Motor neuron (in vitro differentiated cells): Measurements from ENCODE around the gene CENPL. TPM values are rescaled to one million over a fixed set of nuclear protein-coding genes. Genes with fewer than 3 reads are reported as not detected.

Experiments
- ATAC-seq, 8 experiments: fragments of 200-7000 bp; cut with Tn5 transposase; replicated peaks in 6 of 8; 2 replicates each; pipeline ENCODE4 v1.8.0; 2021; ENCODE audit warnings: mild to moderate bottlenecking in 8 of 8, moderate library complexity in 8 of 8
- H3K27ac ChIP-seq, 2 donors: fragments of 250-450 bp; sonication (Bioruptor Pico); 2 replicates each; pipeline ENCODE4 v1.9.0; 2021; ENCODE audit warnings: antibody characterized with exemption in 2 of 2, mild to moderate bottlenecking in 2 of 2, moderate library complexity in 1 of 2
- H3K4me1 ChIP-seq, 2 donors: fragments of 250-450 bp; sonication (Bioruptor Pico); replicated peaks in 1 of 2; 2 replicates each; pipeline ENCODE4 v1.6.1; 2021; ENCODE audit warnings: antibody characterized with exemption in 2 of 2, mild to moderate bottlenecking in 2 of 2, moderate library complexity in 1 of 2
- H3K4me3 ChIP-seq, 5 donors: fragments of 250-450 bp; sonication (Bioruptor Pico); 2 replicates each; pipeline ENCODE4 v1.9.0; 2021; ENCODE audit warnings: antibody characterized with exemption in 5 of 5, mild to moderate bottlenecking in 5 of 5, moderate library complexity in 4 of 5
- WGBS, 10 experiments: fragments of 450-650 bp; shearing (Covaris generic); methylation state at CpG; one replicate each; pipeline ENCODE4 v1.0.0; 2022; 5-methylcytosine and 5-hydroxymethylcytosine counted together
- in situ Hi-C, 9 experiments: fragments of 400-800 bp; cut with MboI; loops; one replicate each; pipeline ENCODE4 v1.15.0; 2021; ENCODE audit warnings: low sequenced_read_pairs in 9 of 9, low pct_unique_long_range_greater_than_20kb in 2 of 9; ENCODE audit not compliant: unreplicated experiment in 9 of 9
- total RNA-seq, 8 experiments: library from RNA; unstranded; fragments of 300-600 nt; gene quantifications; 2 replicates each; pipeline versions ENCODE4 v1.2.3 to v1.2.4, GENCODE V29; 2022

The CENPL gene, protein sequence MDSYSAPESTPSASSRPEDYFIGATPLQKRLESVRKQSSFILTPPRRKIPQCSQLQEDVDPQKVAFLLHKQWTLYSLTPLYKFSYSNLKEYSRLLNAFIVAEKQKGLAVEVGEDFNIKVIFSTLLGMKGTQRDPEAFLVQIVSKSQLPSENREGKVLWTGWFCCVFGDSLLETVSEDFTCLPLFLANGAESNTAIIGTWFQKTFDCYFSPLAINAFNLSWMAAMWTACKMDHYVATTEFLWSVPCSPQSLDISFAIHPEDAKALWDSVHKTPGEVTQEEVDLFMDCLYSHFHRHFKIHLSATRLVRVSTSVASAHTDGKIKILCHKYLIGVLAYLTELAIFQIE
- 10 to 100 TPM in 3 of 8 experiments, 1 to 10 TPM in 5; 3.2 to 17.4 (median 6.7) TPM for total RNA-seq

DNA sequence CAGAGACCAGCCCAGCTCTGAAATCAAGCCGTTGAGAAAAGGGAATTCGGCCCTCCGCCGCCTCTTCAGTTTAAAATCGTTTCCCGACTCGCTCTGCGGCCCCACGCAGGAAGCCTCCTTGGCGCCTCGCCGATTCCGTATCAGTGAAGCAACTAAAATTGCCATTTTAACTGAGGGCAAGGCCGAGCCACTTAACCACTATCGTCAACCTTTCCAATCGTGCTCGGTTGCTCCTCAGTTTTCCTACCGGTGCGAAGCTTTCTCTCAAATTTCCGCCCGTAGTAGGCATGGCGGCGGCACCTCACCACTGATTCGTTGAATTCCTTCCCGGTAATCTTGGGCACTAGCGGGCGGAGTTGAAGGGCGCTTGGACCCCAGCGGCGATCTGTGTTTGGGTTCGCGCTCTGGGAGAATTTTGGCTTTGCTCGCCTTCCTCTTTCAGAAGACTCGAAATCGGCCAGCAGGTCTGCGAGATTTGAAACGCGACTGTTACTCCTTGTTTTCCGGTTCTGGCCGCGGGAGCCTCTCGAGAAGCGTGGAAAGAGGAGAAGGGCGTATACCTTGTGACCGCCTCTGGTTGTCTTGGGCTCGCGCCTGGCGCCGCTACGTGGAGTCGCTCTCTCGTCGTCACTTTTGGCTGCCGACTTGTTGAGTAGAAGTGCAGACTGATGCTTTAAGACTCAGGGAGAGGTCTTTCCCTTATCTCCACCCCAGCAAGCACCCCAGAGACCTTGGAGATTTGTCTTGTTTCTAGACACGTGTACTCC, at the start of gene CENPL, which contains the start of gene DARS2:
Gene CENPL (minus strand): TSS at position 569 of the 767 bp plus-strand sequence. CDS start 13,584 bp downstream, outside the sequence.
Gene DARS2 (plus strand): TSS at position 359 of the 767 bp plus-strand sequence. CDS start 557 bp downstream, outside the sequence.
- Histone ChIP-seq H3K27ac (peak within 1 kb of the TSS; percentile 80 to 88), H3K4me3 (peak within 1 kb of the TSS; percentile 66 to 86 (median 71)), H3K4me1 (peaks cover 15 to 18% of the 10 kb centered on the region in 2 donors)
- 0 to 6% (median 0%) methylated on average over 1 to 51 of the region's 55 CpGs; no CpG with 5 or more reads in 2 of the 10 experiments for WGBS, 10 experiments
- in situ Hi-C loops, result loop anchor here in 5 of 9 experiments (25.0 kb wide), 3 partner anchors 387 to 1087 kb away; no protein-coding TSS in a partner anchor
- peak; percentile 89 to 94 (median 92) for ATAC-seq

DNA sequence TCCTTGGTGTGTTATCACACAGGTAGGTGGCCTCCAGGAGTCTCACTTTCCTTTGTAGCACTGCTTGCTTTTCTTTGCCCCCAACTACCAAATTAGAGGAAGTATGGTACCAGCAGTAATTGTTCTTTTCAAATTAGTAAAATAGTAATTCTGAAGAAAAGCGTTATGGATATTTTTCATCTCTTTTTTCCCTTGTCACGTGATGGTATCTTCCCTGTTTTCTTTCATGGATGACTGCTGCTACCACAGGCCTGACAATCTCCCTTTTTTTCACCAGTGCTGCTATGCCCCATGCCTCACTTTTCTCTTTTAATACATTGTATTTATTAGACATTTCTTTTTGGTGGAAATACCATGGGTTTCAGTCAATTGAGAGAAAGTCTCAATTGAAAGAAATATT, 46.8 kb upstream of the CENPL start:
- no peak for ATAC-seq
- in situ Hi-C loops, result no loop called here
- Histone ChIP-seq H3K4me3 (no peak overlapping the region), H3K4me1 (peaks cover 0 to 16% of the 10 kb centered on the region in 2 donors), H3K27ac (no peak overlapping the region)
- 72 to 100% (median 93%) methylated on average over 1 to 2 of the region's 2 CpGs for WGBS, 10 experiments

DNA sequence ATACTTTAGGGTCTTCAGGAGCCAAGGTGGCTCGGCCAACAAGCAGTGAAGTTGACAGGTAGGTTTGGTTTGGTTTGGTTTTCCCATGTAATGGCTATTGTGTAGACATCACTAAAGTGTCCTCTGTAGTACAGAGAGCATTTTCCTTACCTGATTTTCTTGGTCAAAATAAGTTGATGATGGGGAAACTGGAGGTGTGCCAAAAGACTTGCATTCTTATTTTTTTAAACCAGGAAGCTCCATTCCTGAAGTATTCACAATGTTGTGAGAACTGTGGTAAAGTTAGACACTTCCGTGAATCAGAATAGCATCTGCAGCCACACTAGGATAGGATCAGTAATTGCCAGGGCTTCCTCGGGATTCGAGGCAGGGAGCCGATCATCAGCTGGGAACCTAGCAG, 46.4 kb upstream of the CENPL start:
- WGBS, 10 experiments, result 60 to 100% (median 97%) methylated on average over 1 to 5 of the region's 5 CpGs; no CpG with 5 or more reads in 3 of the 10 experiments
- Histone ChIP-seq H3K4me3 (no peak overlapping the region), H3K4me1 (peaks cover under 1 to 20% of the 10 kb centered on the region in 2 donors), H3K27ac (no peak overlapping the region)
- no peak for ATAC-seq
- in situ Hi-C loops, result no loop called here

DNA sequence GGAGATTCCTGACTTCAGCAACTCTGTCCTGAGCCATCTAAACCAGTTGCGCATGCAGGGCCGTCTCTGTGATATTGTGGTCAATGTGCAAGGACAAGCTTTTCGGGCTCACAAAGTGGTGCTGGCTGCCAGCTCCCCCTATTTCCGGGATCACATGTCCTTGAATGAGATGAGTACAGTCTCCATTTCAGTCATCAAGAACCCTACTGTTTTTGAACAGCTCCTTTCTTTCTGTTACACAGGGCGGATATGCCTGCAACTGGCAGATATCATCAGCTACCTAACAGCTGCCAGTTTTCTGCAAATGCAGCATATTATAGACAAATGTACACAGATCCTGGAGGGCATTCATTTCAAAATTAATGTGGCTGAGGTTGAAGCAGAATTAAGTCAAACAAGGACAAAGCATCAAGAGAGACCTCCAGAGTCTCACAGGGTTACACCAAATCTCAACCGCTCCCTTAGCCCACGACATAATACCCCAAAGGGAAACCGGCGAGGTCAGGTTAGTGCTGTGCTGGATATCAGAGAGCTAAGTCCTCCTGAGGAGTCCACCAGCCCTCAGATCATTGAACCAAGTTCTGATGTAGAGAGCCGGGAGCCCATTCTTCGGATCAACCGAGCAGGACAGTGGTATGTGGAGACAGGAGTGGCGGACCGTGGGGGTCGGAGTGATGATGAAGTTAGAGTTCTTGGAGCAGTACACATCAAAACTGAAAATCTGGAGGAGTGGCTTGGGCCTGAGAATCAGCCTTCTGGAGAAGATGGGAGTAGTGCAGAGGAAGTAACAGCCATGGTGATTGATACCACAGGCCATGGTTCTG, 45.8 kb upstream of the CENPL start:
- Histone ChIP-seq H3K4me1 (peaks cover 4 to 26% of the 10 kb centered on the region in 2 donors), H3K27ac (no peak overlapping the region), H3K4me3 (no peak overlapping the region)
- 62 to 100% (median 96%) methylated on average over 2 to 13 of the region's 15 CpGs; no CpG with 5 or more reads in 1 of the 10 experiments for WGBS, 10 experiments
- in situ Hi-C loops, result no loop called here
- ATAC-seq, result no peak

DNA sequence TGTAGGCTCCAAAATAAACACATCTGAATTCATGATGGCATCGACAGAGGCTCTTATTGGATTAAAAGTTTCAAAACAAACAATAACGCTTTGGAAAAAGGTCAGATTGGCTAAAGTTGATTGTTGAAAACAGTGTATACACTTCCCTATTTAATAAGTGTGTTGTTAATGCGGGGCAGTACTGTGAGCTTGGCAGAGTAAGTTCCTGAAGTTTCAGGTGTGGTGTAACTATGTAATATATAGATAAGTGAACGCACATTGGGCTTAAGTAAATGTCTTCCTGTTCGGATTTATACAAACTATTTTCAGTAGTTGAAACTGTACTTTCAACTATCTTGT, 44.3 kb upstream of the CENPL start:
- WGBS, 10 experiments, result 0 to 17% (median 4%) methylated on average over 1 to 5 of the region's 5 CpGs; no CpG with 5 or more reads in 3 of the 10 experiments
- ATAC-seq, result no peak
- H3K4me3 ChIP-seq, result peak overlapping the region; percentile 60 to 81 (median 75)
- peaks cover 4 to 30% of the 10 kb centered on the region in 2 donors for H3K4me1 ChIP-seq
- no peak overlapping the region for H3K27ac ChIP-seq
- in situ Hi-C loops, result no loop called here

DNA sequence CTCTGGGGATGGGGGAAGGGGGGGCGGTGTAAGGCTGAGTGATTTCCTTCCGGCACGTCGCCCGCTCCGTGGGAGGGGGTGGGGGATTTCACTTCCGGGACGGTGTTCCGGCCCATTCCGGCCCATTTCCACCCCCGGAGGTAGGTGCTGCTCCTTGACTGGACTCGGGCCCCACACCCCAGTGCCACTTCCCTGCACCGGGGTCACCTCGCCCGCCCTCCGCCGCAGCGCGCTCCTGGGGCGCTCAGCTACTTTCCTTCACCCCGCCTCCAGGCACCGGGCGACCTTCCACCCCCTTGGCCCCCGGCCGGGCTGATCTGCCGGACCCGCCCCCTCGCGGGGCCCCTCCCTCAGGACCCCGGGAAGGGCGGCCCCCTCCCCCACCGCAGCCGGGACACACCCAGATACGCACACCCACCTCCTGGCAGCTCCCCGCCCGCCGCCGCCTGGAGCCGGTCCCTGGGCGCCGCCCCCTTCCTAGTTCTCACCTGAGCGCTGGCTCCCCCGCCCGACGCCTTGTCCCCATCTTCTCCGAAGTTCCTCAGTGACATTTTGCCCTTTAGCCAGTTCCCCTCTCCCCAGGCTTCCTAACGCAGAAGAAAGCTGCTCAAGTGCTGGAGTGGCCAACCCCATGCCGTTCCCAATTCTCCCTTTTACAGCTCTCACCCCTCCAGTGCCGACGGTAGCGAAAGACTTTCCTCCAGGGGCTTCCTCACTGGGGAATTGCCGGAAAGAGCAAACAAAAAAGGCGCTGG, 43.8 kb upstream of the CENPL start, which contains the start of gene ZBTB37:
Gene ZBTB37 (plus strand): TSS at position 115 of the 755 bp plus-strand sequence. CDS start 1,846 bp downstream, outside the sequence.
- Histone ChIP-seq H3K4me3 (peak within 1 kb of the TSS; percentile 60 to 81 (median 75)), H3K4me1 (peaks cover 4 to 30% of the 10 kb centered on the region in 2 donors), H3K27ac (peak within 1 kb of the TSS; percentile 78 to 92)
- 0 to 3% (median 0%) methylated on average over 1 to 7 of the region's 53 CpGs; no CpG with 5 or more reads in 5 of the 10 experiments for WGBS, 10 experiments
- in situ Hi-C loops, result no loop called here
- ATAC-seq, result peak; percentile 52 to 85 (median 68)

DNA sequence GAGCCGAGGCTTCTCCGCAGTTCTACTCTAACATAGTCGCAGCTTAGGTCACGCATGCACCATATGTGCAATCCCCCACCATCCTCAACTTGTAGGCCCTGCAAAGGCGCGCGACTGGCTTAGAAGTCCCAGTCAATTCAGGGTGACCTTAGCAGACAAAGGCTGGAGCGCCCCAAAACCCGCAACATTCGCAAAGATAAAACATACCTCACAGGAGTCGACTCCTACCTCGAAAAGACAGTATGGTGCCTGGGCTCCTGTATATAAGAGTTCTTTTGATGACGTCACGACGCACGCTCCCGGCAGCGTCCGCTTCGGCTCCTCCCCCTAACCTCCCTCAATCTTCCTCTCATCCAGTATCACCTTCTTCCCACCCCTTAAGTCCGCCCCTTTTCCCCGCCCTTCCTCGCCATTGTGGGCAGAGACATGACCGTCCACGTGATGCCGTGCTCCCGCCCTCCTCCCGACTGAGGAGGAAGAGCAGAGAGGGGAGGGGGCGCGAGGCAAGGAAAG, 43.1 kb upstream of the CENPL start, which contains the start of gene GAS5:
Gene GAS5 (minus strand): TSS at position 237 of the 513 bp plus-strand sequence.
- peak within 1 kb of the TSS; percentile 60 to 81 (median 75) for H3K4me3 ChIP-seq
- ATAC-seq, result peak; percentile 76 to 89 (median 86)
- WGBS, 10 experiments, result 0 to 1% (median 0%) methylated on average over 2 to 13 of the region's 30 CpGs; no CpG with 5 or more reads in 4 of the 10 experiments
- H3K27ac ChIP-seq, result peak within 1 kb of the TSS; percentile 78 to 92
- H3K4me1 ChIP-seq, result peaks cover 4 to 26% of the 10 kb centered on the region in 2 donors
- in situ Hi-C loops, result no loop called here

DNA sequence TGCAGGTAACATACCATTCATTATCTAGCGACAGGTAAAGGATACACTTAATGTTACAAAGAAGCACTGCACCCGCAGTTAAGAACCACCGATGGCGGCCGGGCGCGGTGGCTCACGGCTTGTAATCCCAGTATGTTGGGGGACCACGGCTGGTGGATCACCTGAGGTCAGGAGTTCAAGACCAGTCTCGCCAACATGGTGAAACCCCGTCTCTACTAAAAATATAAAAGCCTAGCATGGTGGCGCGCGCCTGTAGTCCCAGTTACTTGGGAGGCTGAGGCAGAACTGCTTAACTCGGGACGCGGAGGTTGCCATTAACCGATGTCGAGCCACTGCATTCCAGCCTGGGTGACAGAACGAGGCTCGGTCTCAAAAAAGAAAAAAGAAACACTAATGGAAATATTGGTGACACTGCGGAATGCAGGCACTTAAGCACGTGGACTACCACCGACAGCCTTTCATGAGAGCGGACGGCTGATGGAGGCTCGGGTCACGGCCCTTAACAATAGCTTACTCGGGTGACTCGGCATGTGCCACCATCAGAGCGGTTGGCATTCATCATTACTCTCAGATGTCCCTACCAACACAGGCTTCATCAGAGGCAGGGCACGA, 42.6 kb upstream of the CENPL start:
- in situ Hi-C loops, result no loop called here
- Histone ChIP-seq H3K27ac (peak overlapping the region; percentile 50 to 74), H3K4me3 (peak overlapping the region; percentile 60 to 81 (median 75)), H3K4me1 (peaks cover 4 to 26% of the 10 kb centered on the region in 2 donors)
- WGBS, 10 experiments, result 0 to 20% (median 0%) methylated on average over 1 to 22 of the region's 32 CpGs
- ATAC-seq, result no peak

DNA sequence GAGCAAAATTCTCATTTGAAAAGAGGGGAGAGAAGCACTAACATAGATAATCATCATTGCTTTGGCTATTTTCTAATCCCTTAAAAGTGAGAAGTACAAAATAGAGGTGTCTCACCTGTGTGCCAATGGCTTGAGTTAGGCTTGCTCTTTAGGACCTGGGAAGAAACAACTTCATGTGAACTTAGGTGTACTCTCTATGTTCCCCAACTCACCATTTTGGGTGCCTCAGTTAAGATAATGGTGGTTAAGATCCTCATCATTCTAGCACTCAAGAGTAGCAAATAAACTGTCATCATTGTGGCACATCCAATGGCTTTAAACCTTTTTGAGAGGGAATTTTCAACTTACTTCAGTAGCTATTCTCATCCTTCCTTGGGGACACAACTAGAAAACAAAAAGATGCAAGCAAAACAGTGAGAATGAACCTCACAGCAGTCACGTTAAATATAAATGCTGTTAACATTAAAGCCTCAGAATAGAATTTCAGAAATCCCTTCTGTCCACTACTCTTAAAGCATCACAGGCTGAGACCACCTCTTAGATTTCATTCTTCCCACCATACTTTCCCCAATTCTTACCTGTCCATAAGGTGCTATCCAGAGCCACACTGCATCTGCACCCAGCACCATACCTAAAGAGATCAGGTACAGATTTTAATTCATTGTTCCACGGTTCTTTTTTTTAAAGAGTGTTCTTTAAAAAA, 41.9 kb upstream of the CENPL start:
- WGBS, 10 experiments, result 0 to 10% (median 0%) methylated on average over 1 to 2 of the region's 2 CpGs
- no peak for ATAC-seq
- in situ Hi-C loops, result no loop called here
- Histone ChIP-seq H3K4me1 (peaks cover 4 to 26% of the 10 kb centered on the region in 2 donors), H3K27ac (peak overlapping the region; percentile 50 to 74), H3K4me3 (peak overlapping the region; percentile 60 to 81 (median 75))

DNA sequence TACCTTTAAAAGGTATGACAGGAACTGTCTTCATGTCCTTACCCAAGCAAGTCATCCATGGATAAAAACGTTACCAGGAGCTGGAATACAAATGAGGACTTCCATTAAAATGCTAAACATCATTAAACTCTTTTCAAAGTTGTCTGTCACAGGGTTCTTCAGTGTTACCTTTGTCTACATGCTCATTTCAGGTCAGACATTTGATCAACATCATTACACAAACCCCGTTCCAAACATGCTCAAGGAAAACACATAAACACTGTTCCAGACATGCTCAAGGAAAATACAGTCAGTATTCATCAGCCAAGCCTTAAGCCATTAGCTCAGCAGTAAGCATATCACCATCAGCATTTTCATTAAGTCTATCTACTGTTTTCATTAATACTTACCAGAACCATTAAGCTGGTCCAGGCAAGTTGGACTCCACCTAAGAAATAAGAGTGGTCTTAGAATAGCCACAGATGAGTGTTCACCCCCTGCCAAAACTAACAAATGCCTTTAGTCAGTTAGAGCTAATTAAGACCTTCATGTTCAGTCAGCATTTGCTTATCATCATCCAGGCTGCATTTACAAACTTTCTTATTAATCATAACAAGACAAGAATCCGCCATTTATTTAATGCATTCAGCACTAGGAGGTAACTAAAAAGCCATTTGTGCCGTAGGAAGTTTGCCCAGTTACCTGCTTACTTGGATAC, 40.9 kb upstream of the CENPL start:
- Histone ChIP-seq H3K4me3 (peak overlapping the region in 4 of 5 donors; percentile 60 to 81 (median 76)), H3K27ac (no peak overlapping the region), H3K4me1 (peaks cover 4 to 26% of the 10 kb centered on the region in 2 donors)
- 0 to 50% (median 12%) methylated on average over 1 to 4 of the region's 4 CpGs for WGBS, 10 experiments
- no peak for ATAC-seq
- in situ Hi-C loops, result no loop called here
